Raji (cell line): ENCODE measurements around the gene TF.

Experiments used
- POLR2A ChIP-seq: IDR thresholded peaks from 2 replicates; pipeline ENCODE4 v1.6.1; 2011; ENCODE audit warnings: low read depth, low read length, control low read depth; ENCODE audit not compliant: insufficient read depth

The TF gene

DNA sequence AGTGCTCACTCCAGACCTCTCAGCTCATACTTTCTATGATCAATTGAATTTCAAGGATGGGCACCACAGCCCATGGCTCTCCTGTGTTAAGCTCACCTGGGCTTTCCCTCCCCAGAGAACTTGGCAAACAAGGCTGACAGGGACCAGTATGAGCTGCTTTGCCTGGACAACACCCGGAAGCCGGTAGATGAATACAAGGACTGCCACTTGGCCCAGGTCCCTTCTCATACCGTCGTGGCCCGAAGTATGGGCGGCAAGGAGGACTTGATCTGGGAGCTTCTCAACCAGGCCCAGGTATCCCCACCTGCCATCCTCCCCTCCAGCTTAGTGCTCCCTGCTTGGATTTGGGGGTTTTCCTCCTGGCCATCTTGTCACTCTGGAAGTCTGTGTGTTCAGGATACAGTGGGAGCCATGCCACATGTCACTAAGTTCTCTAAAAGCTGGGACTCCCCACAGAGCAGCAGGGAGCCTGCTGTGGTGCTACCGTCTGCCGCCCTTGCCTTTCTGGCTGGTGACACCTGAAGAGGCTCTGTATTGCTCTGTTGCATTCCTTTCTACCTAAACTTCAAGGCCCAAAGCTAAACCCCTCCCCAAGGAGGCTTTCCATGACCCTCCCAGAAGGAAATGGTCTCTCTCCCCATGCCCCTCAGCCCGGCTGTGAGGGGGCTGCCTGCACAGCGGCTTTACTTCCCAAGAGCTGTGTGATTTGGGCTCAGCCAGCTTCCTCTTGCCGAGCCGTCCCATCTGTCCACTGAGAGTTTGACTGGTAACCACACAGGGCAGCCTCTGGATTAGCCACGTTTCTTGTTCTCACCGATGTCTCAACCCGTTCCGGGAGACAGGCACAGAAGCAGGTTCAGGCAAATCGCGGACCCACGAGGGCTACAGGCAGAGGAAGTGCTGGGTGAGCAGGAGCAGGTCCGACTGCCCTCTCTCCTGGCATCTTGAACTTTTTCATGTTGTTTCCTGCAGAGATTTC lies 10.8 kb downstream of the TF start:
- TF ChIP-seq POLR2A: no peak

DNA sequence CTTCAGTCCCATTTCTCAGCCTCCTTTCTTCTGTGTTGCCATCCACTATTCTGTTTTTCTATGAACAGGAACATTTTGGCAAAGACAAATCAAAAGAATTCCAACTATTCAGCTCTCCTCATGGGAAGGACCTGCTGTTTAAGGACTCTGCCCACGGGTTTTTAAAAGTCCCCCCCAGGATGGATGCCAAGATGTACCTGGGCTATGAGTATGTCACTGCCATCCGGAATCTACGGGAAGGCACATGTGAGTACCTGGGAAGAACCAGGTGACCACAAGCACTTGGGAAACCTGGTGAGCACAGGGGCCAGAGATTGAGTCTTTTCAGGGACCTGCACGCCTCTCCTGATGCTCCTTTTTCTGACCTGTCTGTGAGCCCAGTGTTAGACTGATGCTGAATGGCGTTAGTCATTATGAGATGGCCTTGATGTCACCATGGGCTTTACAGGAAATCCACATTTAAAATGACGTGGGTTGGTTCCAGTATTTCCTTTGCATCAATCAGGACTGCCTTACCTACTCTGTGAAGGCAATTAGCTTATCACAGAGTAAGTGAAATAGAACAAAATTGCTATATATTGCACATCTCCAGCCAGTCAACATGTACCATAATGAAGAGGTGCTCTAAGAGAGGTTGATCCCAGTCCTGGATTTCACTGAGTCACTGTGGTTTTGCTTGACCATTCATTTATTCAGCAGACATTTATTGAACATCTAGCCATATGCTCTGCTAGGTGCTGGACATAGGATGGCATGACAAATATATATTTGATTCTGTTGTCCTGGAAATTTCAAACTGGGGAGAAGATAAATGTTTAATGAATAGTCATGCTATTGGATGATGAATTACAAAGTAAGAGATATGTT lies 11.7 kb downstream of the TF start:
- TF ChIP-seq POLR2A: no peak

DNA sequence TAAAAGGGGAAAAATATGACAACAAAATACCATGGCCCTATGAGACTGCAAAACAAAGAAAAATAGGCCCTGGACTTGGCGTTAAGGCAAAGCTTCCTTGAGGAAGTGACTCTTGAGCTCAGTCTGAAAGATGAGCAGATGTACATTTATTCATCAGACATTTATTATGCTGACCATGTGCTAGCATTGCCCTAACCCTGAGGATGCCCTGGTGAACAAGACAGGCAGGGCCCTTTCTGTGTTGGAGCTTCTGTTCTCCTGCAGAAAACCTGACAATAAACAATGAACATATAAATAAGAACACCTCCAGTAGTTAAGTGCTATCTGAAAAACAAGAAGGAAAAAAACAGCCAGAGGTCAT lies 12.4 kb downstream of the TF start:
- no peak for TF ChIP-seq POLR2A

DNA sequence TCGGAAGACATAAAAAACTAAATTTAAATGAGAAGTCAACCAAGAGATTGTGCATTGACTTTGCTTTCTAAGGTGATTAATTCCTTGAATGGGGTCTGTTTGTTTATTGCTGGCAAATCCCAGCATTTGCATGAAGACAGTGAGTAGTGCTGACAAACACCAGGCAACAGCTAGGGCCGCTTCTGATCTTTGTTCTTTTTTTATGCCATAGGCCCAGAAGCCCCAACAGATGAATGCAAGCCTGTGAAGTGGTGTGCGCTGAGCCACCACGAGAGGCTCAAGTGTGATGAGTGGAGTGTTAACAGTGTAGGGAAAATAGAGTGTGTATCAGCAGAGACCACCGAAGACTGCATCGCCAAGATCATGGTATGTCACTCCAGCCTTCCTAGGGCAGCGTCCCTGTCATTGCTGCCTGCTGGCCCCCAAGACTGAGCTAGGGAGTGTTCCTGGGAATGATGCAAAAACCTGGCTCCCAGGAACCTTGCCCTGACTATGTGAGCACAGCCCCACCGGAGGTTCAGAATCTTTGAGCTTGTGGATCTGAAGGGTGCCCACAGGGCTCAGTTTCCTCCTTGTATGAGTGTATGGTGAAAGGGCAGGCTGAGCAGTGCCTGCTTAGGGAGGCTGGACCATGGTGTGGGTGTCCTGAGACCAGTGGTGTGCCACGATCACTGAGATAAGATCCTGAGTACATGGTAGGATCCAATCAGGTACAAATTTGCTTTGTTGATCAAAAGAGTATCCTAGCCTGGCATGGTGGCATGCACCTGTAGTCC lies 13.0 kb downstream of the TF start:
- no peak for TF ChIP-seq POLR2A

GRCh38 chr3:133759740-133760305 lies 13.6 kb downstream of the TF start:
- TF ChIP-seq POLR2A: no peak

- TF ChIP-seq POLR2A: no peak
Observed at GRCh38 chr3:133760916-133761315, 14.7 kb downstream of the TF start.

DNA sequence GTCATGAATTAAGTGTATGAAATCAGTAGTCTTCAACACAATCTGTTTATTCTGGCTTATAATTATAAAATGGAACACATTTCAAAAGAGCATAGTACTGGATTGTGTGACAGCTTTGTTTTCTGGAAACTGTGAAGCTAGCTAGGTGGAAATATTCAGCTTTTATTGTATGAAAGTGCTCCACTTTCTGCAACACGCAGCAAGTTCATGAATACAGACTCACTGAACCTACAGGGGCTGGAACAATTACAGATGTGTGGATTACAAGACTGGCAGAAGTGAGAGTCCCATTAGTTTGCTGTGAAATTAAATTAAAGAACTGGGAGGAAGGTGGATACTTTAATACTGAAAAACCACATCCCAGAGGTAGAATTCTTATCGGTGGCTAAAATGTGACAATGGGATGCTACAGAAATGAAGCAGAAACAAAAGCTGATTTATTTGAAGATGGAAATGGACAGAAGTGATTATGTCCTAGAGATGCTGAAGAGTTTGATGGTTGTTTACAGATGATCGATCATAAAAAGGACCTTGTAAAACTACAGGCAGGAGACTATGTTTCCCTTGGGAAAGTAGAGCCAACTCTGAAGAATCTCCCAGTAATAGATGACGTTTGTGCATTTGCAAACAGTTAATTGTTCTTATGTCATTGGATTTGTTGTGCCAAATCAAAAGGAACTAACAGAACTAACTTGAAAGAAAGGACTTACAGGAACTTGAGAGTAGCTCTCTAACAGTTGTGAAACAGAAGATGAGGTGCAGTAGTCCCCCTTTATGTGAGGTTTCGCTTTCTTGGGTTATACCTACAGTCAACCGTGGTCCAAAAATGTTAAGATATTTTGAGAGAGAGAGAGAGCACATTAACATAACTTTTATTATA lies 15.7 kb downstream of the TF start:
- TF ChIP-seq POLR2A: no peak

DNA sequence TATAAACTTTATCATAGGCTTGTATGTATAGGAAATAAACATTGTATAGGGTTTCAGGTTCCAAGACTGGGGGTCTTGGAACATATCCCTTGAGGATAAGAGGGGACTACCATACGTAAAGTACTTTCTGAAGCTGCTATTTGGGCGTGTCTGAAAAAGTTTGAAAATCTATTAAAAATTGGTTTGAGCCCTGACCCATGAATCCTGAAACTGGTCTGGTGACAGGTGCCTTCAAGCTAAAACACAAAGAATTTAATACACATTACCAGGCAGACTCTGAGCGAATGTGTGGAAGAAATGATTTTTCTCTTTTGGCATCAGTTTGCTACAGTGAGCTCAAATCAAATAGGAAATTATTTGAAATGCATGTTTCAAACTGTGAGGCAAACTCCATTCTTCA lies 16.3 kb downstream of the TF start:
- no peak for TF ChIP-seq POLR2A

GRCh38 chr3:133763797-133764683 lies 17.8 kb downstream of the TF start:
- TF ChIP-seq POLR2A: no peak

GRCh38 chr3:133765256-133765655 lies 19.1 kb downstream of the TF start:
- no peak for TF ChIP-seq POLR2A

GRCh38 chr3:133767607-133768006 lies 21.4 kb downstream of the TF start:
- no peak for TF ChIP-seq POLR2A

DNA sequence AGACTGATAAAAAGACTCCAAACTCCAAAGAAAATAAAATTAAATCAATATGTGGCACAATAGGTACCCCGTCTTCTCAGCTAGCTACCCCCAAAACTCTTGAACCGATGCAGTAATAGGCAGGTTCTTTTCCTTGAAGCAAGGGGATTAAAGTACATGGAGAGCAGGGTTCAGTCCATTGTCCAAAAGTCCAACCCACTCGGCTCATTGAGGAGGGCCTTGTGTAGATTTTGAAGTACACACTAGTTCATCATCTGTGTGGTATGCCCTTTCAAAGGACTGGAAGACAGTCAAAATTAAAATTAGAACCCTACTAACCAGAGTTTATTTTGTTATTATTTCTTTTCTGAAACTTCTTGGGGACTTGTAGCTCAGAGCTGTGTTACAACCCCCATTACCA lies 23.3 kb downstream of the TF start:
- TF ChIP-seq POLR2A: no peak

DNA sequence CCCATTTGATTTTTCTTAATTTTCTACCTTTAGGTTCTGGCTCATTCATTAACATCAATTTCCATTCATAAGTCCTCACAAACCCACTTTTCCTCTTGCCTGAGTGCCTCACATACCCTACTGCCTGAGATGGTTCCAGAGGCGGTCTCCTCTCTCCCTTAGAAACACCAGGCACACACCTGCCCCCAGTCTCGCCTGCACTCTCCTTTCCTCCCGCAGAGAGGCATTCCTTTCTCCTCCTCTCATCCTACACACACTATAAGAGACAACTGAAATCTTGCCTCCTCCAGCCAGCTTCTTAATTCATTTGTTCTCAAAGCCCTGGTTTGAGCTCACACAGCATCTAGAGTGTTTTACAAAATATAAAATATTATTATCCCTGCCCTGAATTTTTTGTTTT lies 27.5 kb downstream of the TF start:
- TF ChIP-seq POLR2A: no peak

- TF ChIP-seq POLR2A: no peak
Observed at GRCh38 chr3:133775309-133775708, 29.1 kb downstream of the TF start.
